ENCODE results near the gene TRIOBP.

TRIOBP gene

DNA sequence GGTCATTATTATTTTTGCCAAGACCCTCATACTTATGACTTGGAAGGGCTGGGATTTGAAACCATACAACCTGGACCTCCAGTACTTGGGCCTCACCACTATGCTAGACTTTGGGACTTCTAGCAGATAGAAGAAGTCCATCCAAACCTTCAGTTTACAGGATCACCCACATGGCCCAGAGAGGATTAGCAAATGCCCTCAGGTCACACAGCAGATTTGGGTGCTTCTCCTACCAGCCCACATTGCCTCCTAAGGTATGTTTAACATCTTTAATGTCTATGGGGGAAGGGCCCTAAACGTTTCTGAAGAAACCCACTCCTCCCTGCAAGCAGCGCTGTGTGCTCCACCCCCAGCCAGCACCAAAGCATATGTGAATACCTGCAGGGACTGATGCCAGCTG lies 93.4 kb downstream of the TRIOBP start:
- ChIA-PET CTCF (no interaction called here), POLR2A (no interaction called here)
- Histone ChIP-seq H3K27ac (ENCODE audit: extremely low read depth, low read depth, low read length) (no peak overlapping the region), H3K9me3 (ENCODE audit: control insufficient read depth, insufficient read depth, low read depth, low read length) (no peaks in the 10 kb centered on the region), H3K4me3 (ENCODE audit: low read depth, low read length) (no peak overlapping the region), H3K4me1 (ENCODE audit: control insufficient read depth, insufficient read depth, low read length) (no peaks in the 10 kb centered on the region), H3K36me3 (ENCODE audit: control insufficient read depth in 2 of 2, insufficient read depth in 1 of 2, low read length in 2 of 2) (no peaks in the 10 kb centered on the region)
- TF ChIP-seq KLF1 (tag by site-specific recombination; IDR thresholded peaks at IDR 0.05) (no peak), IKZF3 (tag by site-specific recombination; IDR thresholded peaks at IDR 0.05) (no peak), ZNF600 (tag by site-specific recombination; IDR thresholded peaks at IDR 0.05) (no peak), RBAK (tag by site-specific recombination; IDR thresholded peaks at IDR 0.05) (no peak), YY1 (tag by site-specific recombination; IDR thresholded peaks at IDR 0.05) (no peak), SP7 (tag by site-specific recombination; IDR thresholded peaks at IDR 0.05) (no peak), ZNF324 (tag by site-specific recombination; IDR thresholded peaks at IDR 0.05) (no peak)
- TF ChIP-seq, protein P1, sequence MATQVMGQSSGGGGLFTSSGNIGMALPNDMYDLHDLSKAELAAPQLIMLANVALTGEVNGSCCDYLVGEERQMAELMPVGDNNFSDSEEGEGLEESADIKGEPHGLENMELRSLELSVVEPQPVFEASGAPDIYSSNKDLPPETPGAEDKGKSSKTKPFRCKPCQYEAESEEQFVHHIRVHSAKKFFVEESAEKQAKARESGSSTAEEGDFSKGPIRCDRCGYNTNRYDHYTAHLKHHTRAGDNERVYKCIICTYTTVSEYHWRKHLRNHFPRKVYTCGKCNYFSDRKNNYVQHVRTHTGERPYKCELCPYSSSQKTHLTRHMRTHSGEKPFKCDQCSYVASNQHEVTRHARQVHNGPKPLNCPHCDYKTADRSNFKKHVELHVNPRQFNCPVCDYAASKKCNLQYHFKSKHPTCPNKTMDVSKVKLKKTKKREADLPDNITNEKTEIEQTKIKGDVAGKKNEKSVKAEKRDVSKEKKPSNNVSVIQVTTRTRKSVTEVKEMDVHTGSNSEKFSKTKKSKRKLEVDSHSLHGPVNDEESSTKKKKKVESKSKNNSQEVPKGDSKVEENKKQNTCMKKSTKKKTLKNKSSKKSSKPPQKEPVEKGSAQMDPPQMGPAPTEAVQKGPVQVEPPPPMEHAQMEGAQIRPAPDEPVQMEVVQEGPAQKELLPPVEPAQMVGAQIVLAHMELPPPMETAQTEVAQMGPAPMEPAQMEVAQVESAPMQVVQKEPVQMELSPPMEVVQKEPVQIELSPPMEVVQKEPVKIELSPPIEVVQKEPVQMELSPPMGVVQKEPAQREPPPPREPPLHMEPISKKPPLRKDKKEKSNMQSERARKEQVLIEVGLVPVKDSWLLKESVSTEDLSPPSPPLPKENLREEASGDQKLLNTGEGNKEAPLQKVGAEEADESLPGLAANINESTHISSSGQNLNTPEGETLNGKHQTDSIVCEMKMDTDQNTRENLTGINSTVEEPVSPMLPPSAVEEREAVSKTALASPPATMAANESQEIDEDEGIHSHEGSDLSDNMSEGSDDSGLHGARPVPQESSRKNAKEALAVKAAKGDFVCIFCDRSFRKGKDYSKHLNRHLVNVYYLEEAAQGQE (tag by site-specific recombination; IDR thresholded peaks at IDR 0.05): no peak

DNA sequence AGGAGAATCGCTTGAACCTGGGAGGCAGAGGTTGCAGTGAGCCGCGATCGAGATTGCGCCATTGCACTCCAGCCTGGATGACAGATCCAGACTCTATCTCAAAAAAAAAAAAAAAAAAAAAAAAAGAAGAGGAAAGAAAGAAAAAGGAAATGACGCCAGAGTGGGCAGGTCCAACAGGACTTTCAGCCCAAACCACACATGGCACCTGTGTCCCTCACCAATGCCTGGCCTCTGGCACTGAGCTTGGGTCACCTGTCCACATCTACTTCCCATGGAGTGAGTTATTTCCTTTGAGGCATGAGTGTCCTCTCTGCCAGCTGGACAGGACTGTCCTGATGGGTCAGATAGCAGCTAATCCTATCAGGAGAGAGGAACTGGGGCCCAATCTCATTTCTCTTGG lies 95.6 kb downstream of the TRIOBP start:
- H3K36me3 ChIP-seq (ENCODE audit: control insufficient read depth in 2 of 2, insufficient read depth in 1 of 2, low read length in 2 of 2): no peaks in the 10 kb centered on the region
- ChIA-PET CTCF (interaction anchor here (0.6 to 1.8 kb wide), 10 partner anchors 10 to 185 kb away, joined by 3 to 9 read pairs (median 4); partner anchors contain the start of genes LGALS1 and PDXP), POLR2A (interaction anchor here (1.0 kb wide), 1 partner anchor 13 kb away, joined by 4 read pairs; a partner anchor contains a TSS)
- no peak overlapping the region for H3K27ac ChIP-seq (ENCODE audit: extremely low read depth, low read depth, low read length)
- H3K9me3 ChIP-seq (ENCODE audit: control insufficient read depth, insufficient read depth, low read depth, low read length): no peaks in the 10 kb centered on the region
- H3K4me1 ChIP-seq (ENCODE audit: control insufficient read depth, insufficient read depth, low read length): no peaks in the 10 kb centered on the region
- no peak overlapping the region for H3K4me3 ChIP-seq (ENCODE audit: low read depth, low read length)
- TF ChIP-seq ZNF514 (tag by site-specific recombination; IDR thresholded peaks at IDR 0.05) (no peak), ZNF433 (tag by site-specific recombination; IDR thresholded peaks at IDR 0.05; ENCODE audit: low read depth) (no peak), ZNF311 (tag by site-specific recombination; IDR thresholded peaks at IDR 0.05; ENCODE audit: borderline replicate concordance) (no peak), ZFHX2 (tag by site-specific recombination; conservative IDR thresholded peaks at IDR 0.05) (no peak), ZNF510 (tag by site-specific recombination; IDR thresholded peaks at IDR 0.05; ENCODE audit: insufficient replicate concordance) (no peak), KLF16 (tag by site-specific recombination; IDR thresholded peaks at IDR 0.05) (no peak), ZNF354C (tag by site-specific recombination; IDR thresholded peaks at IDR 0.05; ENCODE audit: borderline replicate concordance, low read depth) (no peak), ZNF174 (tag by site-specific recombination; IDR thresholded peaks at IDR 0.05) (no peak), GLIS1 (tag by site-specific recombination; IDR thresholded peaks at IDR 0.05) (no peak), ZNF416 (tag by site-specific recombination; IDR thresholded peaks at IDR 0.05) (no peak), ZBTB21 (tag by site-specific recombination; IDR thresholded peaks at IDR 0.05) (no peak), MYNN (tag by site-specific recombination; IDR thresholded peaks at IDR 0.05; ENCODE audit: borderline replicate concordance) (no peak), KLF8 (tag by site-specific recombination; IDR thresholded peaks at IDR 0.05) (no peak)
- TF ChIP-seq, protein P2, sequence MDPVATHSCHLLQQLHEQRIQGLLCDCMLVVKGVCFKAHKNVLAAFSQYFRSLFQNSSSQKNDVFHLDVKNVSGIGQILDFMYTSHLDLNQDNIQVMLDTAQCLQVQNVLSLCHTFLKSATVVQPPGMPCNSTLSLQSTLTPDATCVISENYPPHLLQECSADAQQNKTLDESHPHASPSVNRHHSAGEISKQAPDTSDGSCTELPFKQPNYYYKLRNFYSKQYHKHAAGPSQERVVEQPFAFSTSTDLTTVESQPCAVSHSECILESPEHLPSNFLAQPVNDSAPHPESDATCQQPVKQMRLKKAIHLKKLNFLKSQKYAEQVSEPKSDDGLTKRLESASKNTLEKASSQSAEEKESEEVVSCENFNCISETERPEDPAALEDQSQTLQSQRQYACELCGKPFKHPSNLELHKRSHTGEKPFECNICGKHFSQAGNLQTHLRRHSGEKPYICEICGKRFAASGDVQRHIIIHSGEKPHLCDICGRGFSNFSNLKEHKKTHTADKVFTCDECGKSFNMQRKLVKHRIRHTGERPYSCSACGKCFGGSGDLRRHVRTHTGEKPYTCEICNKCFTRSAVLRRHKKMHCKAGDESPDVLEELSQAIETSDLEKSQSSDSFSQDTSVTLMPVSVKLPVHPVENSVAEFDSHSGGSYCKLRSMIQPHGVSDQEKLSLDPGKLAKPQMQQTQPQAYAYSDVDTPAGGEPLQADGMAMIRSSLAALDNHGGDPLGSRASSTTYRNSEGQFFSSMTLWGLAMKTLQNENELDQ (tag by site-specific recombination; IDR thresholded peaks at IDR 0.05; ENCODE audit: low read depth): no peak
- TF ChIP-seq, protein P3, sequence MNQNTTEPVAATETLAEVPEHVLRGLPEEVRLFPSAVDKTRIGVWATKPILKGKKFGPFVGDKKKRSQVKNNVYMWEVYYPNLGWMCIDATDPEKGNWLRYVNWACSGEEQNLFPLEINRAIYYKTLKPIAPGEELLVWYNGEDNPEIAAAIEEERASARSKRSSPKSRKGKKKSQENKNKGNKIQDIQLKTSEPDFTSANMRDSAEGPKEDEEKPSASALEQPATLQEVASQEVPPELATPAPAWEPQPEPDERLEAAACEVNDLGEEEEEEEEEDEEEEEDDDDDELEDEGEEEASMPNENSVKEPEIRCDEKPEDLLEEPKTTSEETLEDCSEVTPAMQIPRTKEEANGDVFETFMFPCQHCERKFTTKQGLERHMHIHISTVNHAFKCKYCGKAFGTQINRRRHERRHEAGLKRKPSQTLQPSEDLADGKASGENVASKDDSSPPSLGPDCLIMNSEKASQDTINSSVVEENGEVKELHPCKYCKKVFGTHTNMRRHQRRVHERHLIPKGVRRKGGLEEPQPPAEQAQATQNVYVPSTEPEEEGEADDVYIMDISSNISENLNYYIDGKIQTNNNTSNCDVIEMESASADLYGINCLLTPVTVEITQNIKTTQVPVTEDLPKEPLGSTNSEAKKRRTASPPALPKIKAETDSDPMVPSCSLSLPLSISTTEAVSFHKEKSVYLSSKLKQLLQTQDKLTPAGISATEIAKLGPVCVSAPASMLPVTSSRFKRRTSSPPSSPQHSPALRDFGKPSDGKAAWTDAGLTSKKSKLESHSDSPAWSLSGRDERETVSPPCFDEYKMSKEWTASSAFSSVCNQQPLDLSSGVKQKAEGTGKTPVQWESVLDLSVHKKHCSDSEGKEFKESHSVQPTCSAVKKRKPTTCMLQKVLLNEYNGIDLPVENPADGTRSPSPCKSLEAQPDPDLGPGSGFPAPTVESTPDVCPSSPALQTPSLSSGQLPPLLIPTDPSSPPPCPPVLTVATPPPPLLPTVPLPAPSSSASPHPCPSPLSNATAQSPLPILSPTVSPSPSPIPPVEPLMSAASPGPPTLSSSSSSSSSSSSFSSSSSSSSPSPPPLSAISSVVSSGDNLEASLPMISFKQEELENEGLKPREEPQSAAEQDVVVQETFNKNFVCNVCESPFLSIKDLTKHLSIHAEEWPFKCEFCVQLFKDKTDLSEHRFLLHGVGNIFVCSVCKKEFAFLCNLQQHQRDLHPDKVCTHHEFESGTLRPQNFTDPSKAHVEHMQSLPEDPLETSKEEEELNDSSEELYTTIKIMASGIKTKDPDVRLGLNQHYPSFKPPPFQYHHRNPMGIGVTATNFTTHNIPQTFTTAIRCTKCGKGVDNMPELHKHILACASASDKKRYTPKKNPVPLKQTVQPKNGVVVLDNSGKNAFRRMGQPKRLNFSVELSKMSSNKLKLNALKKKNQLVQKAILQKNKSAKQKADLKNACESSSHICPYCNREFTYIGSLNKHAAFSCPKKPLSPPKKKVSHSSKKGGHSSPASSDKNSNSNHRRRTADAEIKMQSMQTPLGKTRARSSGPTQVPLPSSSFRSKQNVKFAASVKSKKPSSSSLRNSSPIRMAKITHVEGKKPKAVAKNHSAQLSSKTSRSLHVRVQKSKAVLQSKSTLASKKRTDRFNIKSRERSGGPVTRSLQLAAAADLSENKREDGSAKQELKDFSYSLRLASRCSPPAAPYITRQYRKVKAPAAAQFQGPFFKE (tag by site-specific recombination; IDR thresholded peaks at IDR 0.05; ENCODE audit: borderline replicate concordance): no peak

All from HEK293 (cell line).